A673 (cell line): ENCODE results near the gene LYPD8.

ENCODE experiments used
- CTCF ChIP-seq: fragments of 300-800, 200-600 bp; sonication (generic); conservative IDR thresholded peaks from 2 replicates; pipeline ENCODE4 v1.5.1; 2017; ENCODE audit warnings: low read depth, mild to moderate bottlenecking, antibody characterized with exemption, low read length, moderate library complexity, mixed read lengths
- EZH2 ChIP-seq: fragments of 200-600 bp; sonication (generic); IDR thresholded peaks from 2 replicates; pipeline ENCODE4 v1.6.1; 2017; ENCODE audit warnings: borderline replicate concordance, low read depth, mild to moderate bottlenecking, mixed read lengths, antibody characterized with exemption, low read length; ENCODE audit not compliant: poor library complexity, severe bottlenecking

GRCh38 chr1:248710305-248710900 lies 45.2 kb downstream of the LYPD8 start:
- TF ChIP-seq CTCF (no peak), EZH2 (no peak)
